GM19328 (cell line): ENCODE measurements around the gene SETD1B.

Experiments used
- ATAC-seq: cut with Tn5 transposase; IDR thresholded peaks from one replicate; pipeline ENCODE4 v1.9.1; 2021; ENCODE audit warnings: mild to moderate bottlenecking, moderate library complexity; ENCODE audit not compliant: unreplicated experiment

SETD1B gene

GRCh38 chr12:121795034-121795968 is 8.5 kb upstream of the SETD1B start:
- no peak for ATAC-seq

- ATAC-seq, result no peak
Observed at GRCh38 chr12:121796855-121797751, 6.7 kb upstream of the SETD1B start.

- ATAC-seq, result no peak
Observed at GRCh38 chr12:121797937-121798786, 5.6 kb upstream of the SETD1B start.

GRCh38 chr12:121798787-121799155 is 5.0 kb upstream of the SETD1B start:
- ATAC-seq, result no peak

DNA sequence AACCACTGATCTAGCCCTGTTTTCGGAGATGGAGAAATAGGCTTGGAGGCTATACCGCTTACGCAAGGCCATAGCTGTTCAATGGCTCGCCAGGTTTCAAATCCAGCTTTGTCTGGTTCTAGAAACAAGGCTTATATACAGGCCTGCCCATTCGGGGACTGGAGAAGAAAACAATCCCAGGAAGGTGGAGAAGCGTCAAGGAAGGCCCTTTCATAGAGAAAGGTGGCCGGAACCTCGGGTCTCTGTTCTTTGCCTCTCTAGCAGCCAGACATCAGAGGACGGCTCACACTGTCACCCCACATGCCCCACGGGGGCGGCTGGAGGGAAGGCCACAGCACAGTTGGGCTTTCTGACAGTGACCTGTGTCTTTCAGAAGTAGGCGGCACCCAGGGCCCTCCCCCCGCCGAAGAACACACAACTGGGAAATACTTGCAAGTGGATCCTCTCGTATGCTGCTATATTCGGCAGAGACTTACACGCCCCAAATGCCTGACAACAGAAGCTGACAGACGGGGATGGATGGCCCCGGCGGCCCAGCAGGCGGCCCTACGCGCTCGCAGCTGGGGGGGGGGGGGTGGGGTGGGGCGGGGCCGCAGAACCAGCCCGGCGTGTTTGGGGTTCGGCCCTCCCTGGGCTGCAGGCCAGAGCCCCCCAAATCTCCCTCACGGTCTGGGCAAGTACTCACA is 4.5 kb upstream of the SETD1B start:
- no peak for ATAC-seq

DNA sequence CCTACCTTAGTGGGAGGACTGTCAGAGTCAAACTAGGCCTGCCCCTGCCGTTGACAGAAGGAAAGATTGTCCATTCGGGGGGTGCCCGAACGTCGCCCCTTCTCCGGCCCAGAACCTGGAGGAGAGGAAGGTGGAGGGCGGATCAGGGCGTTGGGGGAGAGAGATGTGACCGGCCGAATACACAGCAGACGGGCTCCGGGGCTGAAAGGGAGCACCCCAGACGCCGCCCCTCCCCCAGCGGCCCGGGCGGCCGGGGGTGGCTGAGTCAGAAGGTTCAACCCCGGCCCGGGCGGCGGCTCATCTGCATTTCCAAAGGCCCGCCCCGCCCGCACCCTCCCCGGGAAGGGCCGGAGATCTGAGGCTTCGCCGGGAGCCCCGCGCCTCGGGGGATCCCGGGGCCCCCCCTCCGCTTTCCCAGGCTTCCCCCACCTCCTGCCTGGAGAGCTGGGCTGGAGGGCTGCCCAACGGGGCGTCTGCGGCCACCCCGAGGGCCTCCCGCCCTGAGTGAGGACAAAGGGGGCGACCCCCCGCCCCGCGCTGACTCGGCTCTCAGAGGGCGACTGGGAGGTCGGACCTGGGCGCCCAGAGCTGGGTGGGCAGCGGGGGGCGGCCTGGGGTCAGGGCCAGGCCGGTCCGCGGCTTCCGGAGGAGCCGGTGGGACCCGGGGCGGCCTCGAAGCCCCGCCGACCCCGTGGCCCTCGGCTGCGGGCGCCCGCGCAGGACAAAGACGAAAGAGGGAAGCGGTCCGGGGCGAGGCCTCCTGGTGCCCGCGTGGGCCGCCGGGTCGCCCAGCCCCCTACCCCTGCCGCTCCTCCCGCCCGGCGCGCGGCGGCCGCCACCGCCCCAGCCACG is 3.7 kb upstream of the SETD1B start:
- ATAC-seq, result no peak

GRCh38 chr12:121800694-121801594 is 2.9 kb upstream of the SETD1B start:
- no peak for ATAC-seq

DNA sequence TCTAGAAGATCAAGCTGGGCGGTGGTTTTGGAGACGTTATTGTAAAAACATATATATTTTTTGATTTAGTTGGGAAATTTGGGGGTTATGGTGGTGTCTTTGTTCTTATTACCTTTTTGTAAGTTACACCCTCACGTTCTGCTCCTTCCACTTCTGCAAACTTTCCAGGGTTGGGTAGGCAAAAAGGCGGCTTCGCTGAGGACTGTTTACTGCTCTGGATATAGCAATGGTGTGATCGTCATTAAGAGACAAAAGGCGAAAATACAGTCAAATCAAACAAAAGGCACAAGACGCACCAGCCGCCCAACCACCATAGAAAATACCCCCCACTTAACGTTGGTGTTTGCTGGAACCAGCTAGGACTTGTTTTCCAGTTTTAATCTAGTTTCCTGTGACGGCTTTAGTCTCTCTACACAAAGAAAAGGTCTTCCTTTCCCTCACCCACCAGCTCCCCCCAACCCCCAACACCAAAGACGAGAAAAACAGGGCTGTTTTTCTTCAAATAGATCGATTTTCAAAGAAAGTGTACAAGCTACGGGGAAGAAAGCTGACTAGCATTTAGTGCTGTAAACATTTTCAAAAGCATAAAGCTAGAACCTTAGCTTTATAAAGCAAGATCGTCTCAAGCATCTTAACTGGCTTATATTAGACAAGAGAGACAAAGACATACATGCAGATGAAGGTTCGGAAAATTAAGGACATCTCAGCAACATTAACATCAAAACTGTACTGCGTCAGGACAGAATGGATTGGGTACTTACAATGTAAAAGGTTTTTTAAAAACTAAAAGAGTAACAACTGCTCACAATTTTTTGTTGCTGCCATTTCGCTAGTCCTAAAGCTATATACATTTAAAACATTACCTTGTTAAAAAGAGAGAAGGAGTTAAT is 2.0 kb upstream of the SETD1B start:
- ATAC-seq, result no peak

DNA sequence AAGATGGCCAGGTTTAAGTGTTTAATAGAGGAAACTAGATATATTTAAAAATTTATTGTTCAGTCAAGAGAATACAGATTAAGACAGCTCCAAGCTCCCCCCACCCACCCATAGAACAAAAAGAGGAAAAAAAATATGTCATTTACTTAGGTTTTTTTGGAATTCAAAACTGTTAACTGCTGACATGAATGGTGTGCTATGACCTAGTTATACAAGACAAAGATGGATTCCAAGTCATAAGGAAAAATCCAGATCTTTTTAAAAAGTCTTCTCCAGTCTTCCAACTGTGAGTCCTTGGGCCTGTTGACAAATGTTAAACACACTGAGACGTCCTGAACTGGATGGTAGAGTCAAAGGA is 1.3 kb upstream of the SETD1B start:
- no peak for ATAC-seq

DNA sequence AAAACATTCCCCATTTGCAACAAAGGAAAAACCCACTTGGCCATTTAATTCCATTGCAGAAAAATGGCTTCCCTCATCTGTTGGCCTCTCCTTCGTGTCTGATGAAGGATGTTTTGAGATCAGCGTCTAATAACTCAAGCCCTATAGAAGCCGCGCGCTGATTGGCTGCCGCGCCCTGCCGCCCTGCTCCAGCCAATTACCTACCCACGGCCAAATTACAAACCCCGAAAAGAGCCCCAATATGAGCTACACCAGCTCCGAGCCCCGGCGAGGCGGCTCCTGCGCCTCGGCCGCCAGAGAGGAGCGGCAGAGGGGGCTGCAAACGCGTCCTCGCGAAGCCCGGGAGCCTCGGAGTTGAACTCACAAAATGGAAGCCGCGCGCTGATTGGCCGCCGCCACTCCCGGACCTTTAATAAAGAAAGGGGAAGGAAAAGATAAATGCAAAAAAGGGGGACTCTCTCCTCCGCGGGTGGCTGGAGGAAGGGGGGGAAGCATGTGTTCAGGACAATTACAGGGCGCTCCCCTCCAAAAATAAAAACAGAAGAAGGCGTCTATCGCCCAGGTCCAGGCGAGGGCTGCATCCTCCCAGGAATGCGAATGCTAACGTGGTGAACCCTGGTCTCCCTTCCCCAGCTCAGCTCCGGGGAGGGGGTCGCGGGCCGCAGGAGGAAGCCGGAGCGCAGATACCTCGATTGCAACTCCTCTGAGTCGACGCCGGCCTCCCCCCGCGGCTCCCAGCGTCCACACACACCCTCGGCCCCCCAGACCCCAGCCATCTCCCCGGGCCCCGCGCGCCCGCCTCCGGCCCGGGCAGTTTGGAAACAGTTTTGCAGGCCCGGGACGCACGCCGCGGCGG is 738 bp upstream of the SETD1B start:
- ATAC-seq, result peak; percentile 30

- no peak for ATAC-seq
Observed at GRCh38 chr12:121804417-121805111, 755 bp downstream of the SETD1B start.

DNA sequence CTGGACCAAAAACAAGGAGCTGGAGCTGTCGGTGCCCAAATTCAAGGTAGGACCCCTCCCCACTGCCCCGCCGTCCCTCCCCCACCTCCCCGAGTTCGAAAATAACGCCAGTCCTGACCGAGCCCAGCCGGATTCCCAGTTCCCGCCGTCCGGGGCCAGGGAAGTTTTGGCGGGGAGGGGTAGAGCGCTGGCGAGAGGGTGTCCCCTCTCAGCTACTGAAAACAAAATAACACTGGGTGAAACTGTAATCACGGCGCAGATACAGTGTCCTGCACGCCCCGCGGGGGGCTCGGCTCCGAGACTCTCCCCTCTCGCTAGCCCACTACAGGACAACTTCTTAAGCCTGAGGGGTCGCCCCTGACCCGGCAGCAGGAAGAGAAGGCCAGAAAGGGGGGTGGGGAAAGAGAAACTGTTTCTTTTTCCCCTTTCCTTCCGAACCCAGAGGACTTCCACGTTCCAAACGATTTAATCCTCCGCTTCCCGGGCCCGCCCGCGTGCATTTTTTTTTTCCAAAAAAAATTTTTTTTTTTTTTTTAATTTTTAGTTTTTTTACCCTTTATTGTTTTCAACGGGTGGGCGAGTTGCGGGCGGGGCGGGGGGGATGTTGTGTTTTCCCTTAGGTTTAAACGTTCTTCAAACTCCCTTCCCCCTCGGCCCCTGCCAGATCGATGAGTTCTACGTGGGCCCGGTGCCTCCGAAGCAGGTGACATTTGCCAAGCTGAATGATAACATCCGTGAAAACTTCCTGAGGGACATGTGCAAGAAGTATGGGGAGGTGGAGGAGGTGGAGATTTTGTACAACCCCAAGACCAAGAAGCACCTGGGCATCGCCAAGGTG is 1.6 kb downstream of the SETD1B start:
- ATAC-seq, result no peak

DNA sequence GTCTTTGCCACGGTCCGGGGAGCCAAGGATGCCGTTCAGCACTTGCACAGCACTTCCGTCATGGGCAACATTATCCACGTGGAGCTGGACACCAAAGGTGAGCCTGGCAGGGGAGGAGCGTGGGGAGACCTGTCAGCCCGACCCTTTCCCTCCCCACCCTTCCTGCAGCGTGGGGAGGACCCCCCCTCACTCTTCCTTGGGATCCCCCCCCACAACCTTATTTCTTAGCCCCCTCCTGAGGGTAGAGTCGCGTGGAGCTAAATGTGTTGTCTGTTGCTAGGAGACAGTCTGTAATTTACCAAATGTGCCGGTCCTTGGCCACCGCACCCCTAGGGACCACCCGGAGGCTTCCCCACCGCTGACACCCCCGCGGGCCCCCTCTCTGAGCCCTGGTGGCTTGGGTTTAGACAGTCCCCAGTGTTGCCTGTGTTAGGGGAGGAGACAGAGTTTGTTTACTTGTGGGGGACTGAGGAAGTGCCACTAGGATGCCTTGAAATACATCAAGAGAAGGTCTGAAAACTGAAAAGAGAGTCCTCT is 2.3 kb downstream of the SETD1B start:
- no peak for ATAC-seq

GRCh38 chr12:121806546-121807423 is 3.0 kb downstream of the SETD1B start:
- no peak for ATAC-seq
